Esophagus squamous epithelium (tissue), 5 donors: Measurements from ENCODE around the gene KCNG2. TPM values are rescaled to one million over a fixed set of nuclear protein-coding genes. Genes with fewer than 3 reads are reported as not detected.
A peak's percentile ranks its signal among the peaks of the same experiment; 100 is the strongest.

Experiments
- DNase-seq: peaks from one replicate; lab custom pipeline; 2025; lab: John Stamatoyannopoulos, UW
- H3K27ac ChIP-seq, 4 donors: fragments of 200-600 bp; sonication (generic); one replicate each; pipeline ENCODE4 v1.5.1; 2016 to 2019; ENCODE audit warnings: mild to moderate bottlenecking in 1 of 4
- H3K27me3 ChIP-seq, 4 donors: fragments of 200-600 bp; sonication (generic); 1 replicate in 3 of 4; 2 replicates in 1 of 4; pipeline versions ENCODE4 v1.5.1 to v1.6.0; 2017 to 2021; ENCODE audit warnings: antibody characterized with exemption in 1 of 4
- H3K36me3 ChIP-seq, 3 donors: fragments of 200-600 bp; sonication (generic); one replicate each; pipeline ENCODE4 v1.5.1; 2016 to 2019
- H3K4me1 ChIP-seq, 3 donors: fragments of 200-600 bp; sonication (generic); one replicate each; pipeline ENCODE4 v1.5.1; 2017 to 2019
- H3K4me3 ChIP-seq, 4 donors: fragments of 200-600 bp; sonication (generic); 1 replicate in 3 of 4; 2 replicates in 1 of 4; pipeline ENCODE4 v1.5.1; 2016 to 2019; ENCODE audit warnings: mild to moderate bottlenecking in 2 of 4, moderate library complexity in 1 of 4
- H3K9me3 ChIP-seq, 3 donors: fragments of 200-600 bp; sonication (generic); one replicate each; pipeline ENCODE4 v1.5.1; 2016 to 2019
- CTCF ChIP-seq, 6 experiments: fragments of 450-650 bp in 4 of 6; fragments of 200-600 bp in 2 of 6; sonication (generic) in 2 of 6; IDR thresholded peaks; one replicate each; pipeline ENCODE4 v1.5.1; 2016 to 2019; ENCODE audit warnings: antibody characterized with exemption in 6 of 6, mild to moderate bottlenecking in 4 of 6, moderate library complexity in 4 of 6
- POLR2A ChIP-seq, 4 donors: fragments of 450-650 bp; IDR thresholded peaks; one replicate each; pipeline ENCODE4 v1.6.1; 2017; ENCODE audit warnings: antibody characterized with exemption in 4 of 4, mild to moderate bottlenecking in 4 of 4, moderate library complexity in 3 of 4
- WGBS, 2 donors: methylation state at CpG; one replicate each; pipeline ENCODE4 v1.1.5; 2018; 5-methylcytosine and 5-hydroxymethylcytosine counted together
- intact Hi-C: fragments of 100-400 bp; cut with DNase I; formaldehyde crosslinking; loops from one replicate; pipeline ENCODE4 v1.15.0; 2022
- total RNA-seq, 4 donors: library from RNA; depleted of rRNA; stranded (reverse); fragments of >200 nt; gene quantifications; one replicate each; pipeline ENCODE4 v1.1.0, GENCODE V29; 2016
- donor health status: DM: yes; HTN: yes; CAD: no.

The KCNG2 gene, protein sequence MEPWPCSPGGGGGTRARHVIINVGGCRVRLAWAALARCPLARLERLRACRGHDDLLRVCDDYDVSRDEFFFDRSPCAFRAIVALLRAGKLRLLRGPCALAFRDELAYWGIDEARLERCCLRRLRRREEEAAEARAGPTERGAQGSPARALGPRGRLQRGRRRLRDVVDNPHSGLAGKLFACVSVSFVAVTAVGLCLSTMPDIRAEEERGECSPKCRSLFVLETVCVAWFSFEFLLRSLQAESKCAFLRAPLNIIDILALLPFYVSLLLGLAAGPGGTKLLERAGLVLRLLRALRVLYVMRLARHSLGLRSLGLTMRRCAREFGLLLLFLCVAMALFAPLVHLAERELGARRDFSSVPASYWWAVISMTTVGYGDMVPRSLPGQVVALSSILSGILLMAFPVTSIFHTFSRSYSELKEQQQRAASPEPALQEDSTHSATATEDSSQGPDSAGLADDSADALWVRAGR
- under 1 TPM in 1 of 4 donors, not detected in 3; 0.19 TPM for total RNA-seq

GRCh38 chr18:79797518-79798345 lies at the start of gene KCNG2:
TSS of gene KCNG2 (plus strand) at chr18:79797938. CDS start at chr18:79863668, 65,730 bp downstream.
- Histone ChIP-seq H3K4me1 (peaks cover 12 to 28% (median 20%) of the 10 kb centered on the region in 3 donors), H3K4me3 (peak within 1 kb of the TSS; percentile 15 to 59 (median 30)), H3K27me3 (peaks cover 11 to 68% (median 22%) of the 10 kb centered on the region in 4 donors), H3K9me3 (no peaks in the 10 kb centered on the region), H3K27ac (no peak within 1 kb of the TSS), H3K36me3 (no peaks in the 10 kb centered on the region)
- intact Hi-C loops: no loop called here
- DNase-seq: no peak
- no peak for TF ChIP-seq POLR2A (IDR thresholded peaks at IDR 0.05)
- peak in 2 of 6 experiments; percentile 7 to 16 for TF ChIP-seq CTCF (IDR thresholded peaks at IDR 0.05)
- WGBS, 2 donors: 22 to 31% methylated on average over 6 to 7 of the region's 92 CpGs

GRCh38 chr18:79748321-79749180 lies 49.2 kb upstream of the KCNG2 start:
- no peak for DNase-seq
- no peaks in the 10 kb centered on the region for H3K27me3 ChIP-seq
- intact Hi-C loops: no loop called here
- 71 to 98% methylated on average over 2 to 7 of the region's 36 CpGs for WGBS, 2 donors
- H3K36me3 ChIP-seq: peaks cover 0 to 62% (median 5%) of the 10 kb centered on the region in 3 donors
- no peak overlapping the region for H3K27ac ChIP-seq
- H3K4me3 ChIP-seq: no peak overlapping the region
- no peaks in the 10 kb centered on the region for H3K9me3 ChIP-seq
- H3K4me1 ChIP-seq: peaks cover 0 to 8% (median 0%) of the 10 kb centered on the region in 3 donors
- TF ChIP-seq CTCF (IDR thresholded peaks at IDR 0.05): no peak
- TF ChIP-seq POLR2A (IDR thresholded peaks at IDR 0.05): no peak

GRCh38 chr18:79749251-79750191 lies 48.2 kb upstream of the KCNG2 start:
- Histone ChIP-seq H3K36me3 (peaks cover 9 to 62% (median 12%) of the 10 kb centered on the region in 3 donors), H3K27ac (no peak overlapping the region), H3K4me3 (no peak overlapping the region), H3K4me1 (peaks cover 0 to 8% (median 0%) of the 10 kb centered on the region in 3 donors), H3K27me3 (no peaks in the 10 kb centered on the region), H3K9me3 (no peaks in the 10 kb centered on the region)
- 84 to 87% methylated on average over 32 to 33 of the region's 49 CpGs for WGBS, 2 donors
- TF ChIP-seq CTCF (IDR thresholded peaks at IDR 0.05) (no peak), POLR2A (IDR thresholded peaks at IDR 0.05) (no peak)
- intact Hi-C loops: no loop called here
- DNase-seq: no peak

GRCh38 chr18:79750980-79751571 lies 46.7 kb upstream of the KCNG2 start:
- Histone ChIP-seq H3K36me3 (peaks cover 12 to 74% (median 13%) of the 10 kb centered on the region in 3 donors), H3K27me3 (no peaks in the 10 kb centered on the region), H3K4me1 (peaks cover 0 to 8% (median 0%) of the 10 kb centered on the region in 3 donors), H3K4me3 (no peak overlapping the region), H3K9me3 (no peaks in the 10 kb centered on the region), H3K27ac (no peak overlapping the region)
- WGBS, 2 donors: 61 to 83% methylated on average over 8 to 9 of the region's 13 CpGs
- DNase-seq: no peak
- TF ChIP-seq CTCF (IDR thresholded peaks at IDR 0.05) (no peak), POLR2A (IDR thresholded peaks at IDR 0.05) (no peak)
- intact Hi-C loops: no loop called here
